ENCODE results near the gene MRPL41.

The MRPL41 gene

DNA sequence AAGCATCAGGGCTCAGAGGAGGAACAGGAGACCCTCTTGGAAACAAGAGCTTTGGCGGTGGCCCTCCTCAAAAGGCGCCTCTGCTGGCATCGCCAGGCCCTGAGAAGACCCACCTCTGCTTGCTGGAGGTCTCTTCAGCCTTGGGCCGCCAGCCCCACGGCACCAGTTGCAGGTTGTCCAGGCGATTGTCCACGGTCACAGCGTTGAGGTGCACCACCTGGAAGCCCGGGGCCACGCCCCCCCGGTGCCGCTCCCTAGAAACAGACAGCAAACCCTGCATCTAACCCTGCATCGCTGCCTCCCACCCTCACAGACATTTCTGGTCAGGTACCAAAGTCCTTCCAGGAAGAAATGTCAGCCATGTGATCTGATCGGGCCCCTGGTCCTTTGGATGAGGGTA, 35.2 kb downstream of the MRPL41 start:
- in situ Hi-C loops (cut with MboI; ENCODE audit: low sequenced_read_pairs, unreplicated experiment): no loop called here
- DNase-seq (ENCODE audit: low spot score): no peak
- TF ChIP-seq, protein P1, sequence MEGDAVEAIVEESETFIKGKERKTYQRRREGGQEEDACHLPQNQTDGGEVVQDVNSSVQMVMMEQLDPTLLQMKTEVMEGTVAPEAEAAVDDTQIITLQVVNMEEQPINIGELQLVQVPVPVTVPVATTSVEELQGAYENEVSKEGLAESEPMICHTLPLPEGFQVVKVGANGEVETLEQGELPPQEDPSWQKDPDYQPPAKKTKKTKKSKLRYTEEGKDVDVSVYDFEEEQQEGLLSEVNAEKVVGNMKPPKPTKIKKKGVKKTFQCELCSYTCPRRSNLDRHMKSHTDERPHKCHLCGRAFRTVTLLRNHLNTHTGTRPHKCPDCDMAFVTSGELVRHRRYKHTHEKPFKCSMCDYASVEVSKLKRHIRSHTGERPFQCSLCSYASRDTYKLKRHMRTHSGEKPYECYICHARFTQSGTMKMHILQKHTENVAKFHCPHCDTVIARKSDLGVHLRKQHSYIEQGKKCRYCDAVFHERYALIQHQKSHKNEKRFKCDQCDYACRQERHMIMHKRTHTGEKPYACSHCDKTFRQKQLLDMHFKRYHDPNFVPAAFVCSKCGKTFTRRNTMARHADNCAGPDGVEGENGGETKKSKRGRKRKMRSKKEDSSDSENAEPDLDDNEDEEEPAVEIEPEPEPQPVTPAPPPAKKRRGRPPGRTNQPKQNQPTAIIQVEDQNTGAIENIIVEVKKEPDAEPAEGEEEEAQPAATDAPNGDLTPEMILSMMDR (IDR thresholded peaks at IDR 0.05; ENCODE audit: borderline replicate concordance, control extremely low read depth, extremely low read depth, insufficient read depth, missing control alignments): no peak

DNA sequence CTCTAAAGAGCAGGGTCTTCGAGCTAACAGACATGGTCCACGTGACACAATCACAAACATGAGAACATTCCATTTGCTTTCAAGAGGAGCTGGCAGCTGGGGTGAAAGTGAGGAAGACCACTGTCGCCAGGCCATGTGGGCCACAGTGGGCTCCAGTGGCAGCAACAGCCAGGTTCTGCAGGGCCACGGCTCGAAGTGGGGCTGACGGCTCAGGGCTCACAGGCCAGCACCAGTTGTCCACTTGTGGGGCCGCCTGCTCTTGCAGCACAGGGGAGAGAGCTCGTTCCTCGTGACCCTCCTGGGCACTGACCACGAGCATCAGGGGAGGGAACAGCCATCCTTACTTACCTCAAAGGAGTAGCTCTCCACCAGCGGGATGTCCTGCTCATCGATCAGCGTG, 36.6 kb downstream of the MRPL41 start:
- TF ChIP-seq, protein P1 (IDR thresholded peaks at IDR 0.05; ENCODE audit: borderline replicate concordance, control extremely low read depth, extremely low read depth, insufficient read depth, missing control alignments): no peak
- in situ Hi-C loops (cut with MboI; ENCODE audit: low sequenced_read_pairs, unreplicated experiment): no loop called here
- no peak for DNase-seq (ENCODE audit: low spot score)

DNA sequence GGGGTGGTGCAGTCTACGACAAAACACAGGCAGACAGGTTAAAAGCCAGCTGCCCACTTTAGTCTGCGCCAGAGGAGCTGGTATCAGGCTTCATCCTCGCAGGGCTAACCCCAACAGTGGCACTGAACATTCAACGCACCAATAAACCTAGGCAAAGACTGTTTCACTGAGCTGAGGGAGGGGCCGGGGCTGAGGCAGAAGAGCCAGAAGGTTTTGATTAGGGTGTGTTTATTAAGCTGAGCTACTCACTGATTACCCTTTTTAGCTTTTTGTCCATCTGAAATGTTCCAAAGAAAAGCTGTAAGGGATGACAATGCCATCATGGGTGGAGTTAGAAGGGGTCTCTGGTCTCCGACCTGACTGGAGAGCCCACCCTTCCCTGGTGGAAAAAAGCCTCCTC, 37.2 kb downstream of the MRPL41 start:
- in situ Hi-C loops (cut with MboI; ENCODE audit: low sequenced_read_pairs, unreplicated experiment): no loop called here
- no peak for DNase-seq (ENCODE audit: low spot score)
- TF ChIP-seq, protein P1 (IDR thresholded peaks at IDR 0.05; ENCODE audit: borderline replicate concordance, control extremely low read depth, extremely low read depth, insufficient read depth, missing control alignments): no peak

DNA sequence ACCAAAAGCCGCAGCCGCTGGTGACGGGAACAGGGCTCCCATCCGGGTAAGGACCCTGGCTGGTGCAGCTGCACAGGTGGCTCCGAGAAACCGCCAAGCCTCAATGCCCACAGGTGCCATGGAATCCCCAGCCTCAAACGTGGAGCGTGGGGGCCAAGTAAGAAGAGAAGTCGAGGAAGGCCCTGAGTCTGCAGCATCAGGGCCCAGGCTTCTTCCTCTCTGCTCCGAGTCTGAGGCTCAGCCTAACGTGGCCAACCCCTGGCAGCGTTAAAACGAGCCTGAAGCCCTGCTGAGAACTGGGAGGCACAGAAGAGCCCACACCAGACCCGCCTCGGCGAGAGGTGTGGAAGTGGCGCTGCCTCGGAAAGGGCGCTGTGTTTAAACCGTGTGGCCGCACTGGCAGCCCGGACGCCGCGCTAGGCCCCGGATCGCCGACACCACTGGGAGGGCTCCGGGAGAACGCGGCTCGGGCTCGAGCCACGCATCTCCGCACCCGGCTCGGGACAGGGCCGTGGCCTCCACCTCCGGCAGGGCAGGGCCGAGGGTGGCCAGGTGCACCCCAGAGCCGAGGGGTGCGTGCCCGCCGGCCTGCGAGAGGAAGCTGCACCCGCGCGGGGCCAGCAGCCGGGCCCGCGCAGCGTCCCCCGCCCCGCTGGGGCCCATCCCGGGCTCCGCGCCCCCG, 37.9 kb downstream of the MRPL41 start:
- in situ Hi-C loops (cut with MboI; ENCODE audit: low sequenced_read_pairs, unreplicated experiment): no loop called here
- peak; percentile 45 for DNase-seq (ENCODE audit: low spot score)

DNA sequence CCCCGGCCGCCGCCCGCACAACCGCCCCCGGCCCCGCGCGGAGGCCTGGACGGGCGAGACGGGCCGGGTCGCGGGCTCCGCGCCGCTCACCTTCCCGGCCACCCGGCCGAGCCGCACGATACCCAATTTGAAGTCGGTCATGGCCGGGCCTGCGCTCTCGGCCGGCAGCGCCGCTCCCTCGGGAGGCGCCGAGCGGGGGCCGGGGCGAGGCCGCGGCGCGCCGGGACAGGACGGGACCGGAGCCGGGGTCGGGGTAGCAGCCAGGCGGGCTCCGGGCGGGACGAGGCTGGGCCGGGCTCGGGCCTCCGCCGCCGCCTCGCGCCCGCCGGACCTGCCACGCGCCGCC, 38.4 kb downstream of the MRPL41 start:
- in situ Hi-C loops (cut with MboI; ENCODE audit: low sequenced_read_pairs, unreplicated experiment): no loop called here
- TF ChIP-seq, protein P1 (IDR thresholded peaks at IDR 0.05; ENCODE audit: borderline replicate concordance, control extremely low read depth, extremely low read depth, insufficient read depth, missing control alignments): no peak
- no peak for DNase-seq (ENCODE audit: low spot score)

More for the DNA sequence above, 37.9 kb downstream of the MRPL41 start:
- TF ChIP-seq, protein P1 (IDR thresholded peaks at IDR 0.05; ENCODE audit: borderline replicate concordance, control extremely low read depth, extremely low read depth, insufficient read depth, missing control alignments): no peak

DNA sequence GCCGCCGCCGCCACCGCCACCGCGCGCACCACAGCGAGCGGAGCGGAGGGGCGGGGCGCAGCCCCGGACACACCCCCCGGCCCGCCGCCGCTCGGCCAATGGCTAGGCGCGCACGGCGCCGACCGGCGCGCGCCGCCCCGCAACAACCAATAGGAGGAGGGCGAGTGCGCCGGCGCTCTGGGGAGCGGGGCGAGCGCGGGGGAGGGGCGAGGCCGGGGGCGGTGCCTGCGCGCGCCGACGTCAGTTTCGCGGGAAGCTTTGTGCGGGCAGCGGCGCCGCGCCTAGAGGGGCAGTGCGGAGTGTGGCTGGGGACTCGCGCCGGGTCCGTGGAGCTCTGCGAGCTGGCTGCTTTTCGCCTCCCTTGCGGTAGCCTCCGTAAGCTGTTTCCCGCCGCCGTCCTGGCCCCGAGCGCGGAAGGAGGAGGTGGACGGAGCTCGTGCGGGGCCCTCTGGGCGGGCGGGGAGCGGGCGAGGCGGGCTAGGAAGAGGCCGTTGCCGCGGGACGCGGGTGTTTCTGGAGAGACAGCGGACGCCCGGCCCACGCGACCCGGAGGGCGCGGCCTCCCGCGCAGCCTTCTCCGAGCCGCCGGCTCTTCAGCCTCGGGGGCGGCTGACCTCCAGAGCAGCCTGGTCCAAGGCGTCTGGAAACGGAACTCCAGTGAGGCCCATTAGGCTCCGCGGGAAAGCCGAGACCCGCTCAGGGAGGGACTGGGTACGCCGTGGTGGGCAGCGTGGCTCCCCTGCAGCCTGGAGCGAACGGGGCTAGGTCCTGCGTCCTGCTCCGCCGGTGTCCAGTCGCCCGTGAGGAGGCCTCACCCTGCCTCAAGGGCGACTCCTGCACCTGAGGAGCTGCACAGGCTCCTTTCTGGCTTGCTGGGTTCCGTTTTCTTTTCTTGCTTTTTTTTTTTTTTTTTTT, 39.0 kb downstream of the MRPL41 start, which contains the start of gene ZMYND19:
TSS of gene ZMYND19 (minus strand) at position 44 of the 915 bp plus-strand sequence. CDS start 249 bp downstream, outside the sequence.
- peak; percentile 100 for DNase-seq (ENCODE audit: low spot score)
- TF ChIP-seq, protein P1 (IDR thresholded peaks at IDR 0.05; ENCODE audit: borderline replicate concordance, control extremely low read depth, extremely low read depth, insufficient read depth, missing control alignments): no peak
- in situ Hi-C loops (cut with MboI; ENCODE audit: low sequenced_read_pairs, unreplicated experiment): no loop called here

Measured in GM13976 (cell line).